ENCODE data around the gene MAGED1. TPM values are rescaled to one million over a fixed set of nuclear protein-coding genes. Genes with fewer than 3 reads are reported as not detected.

MAGED1 gene
- polyA plus RNA-seq, 1 of the 3 experiments (the other 2 are of a cell fraction), result 184 TPM

DNA sequence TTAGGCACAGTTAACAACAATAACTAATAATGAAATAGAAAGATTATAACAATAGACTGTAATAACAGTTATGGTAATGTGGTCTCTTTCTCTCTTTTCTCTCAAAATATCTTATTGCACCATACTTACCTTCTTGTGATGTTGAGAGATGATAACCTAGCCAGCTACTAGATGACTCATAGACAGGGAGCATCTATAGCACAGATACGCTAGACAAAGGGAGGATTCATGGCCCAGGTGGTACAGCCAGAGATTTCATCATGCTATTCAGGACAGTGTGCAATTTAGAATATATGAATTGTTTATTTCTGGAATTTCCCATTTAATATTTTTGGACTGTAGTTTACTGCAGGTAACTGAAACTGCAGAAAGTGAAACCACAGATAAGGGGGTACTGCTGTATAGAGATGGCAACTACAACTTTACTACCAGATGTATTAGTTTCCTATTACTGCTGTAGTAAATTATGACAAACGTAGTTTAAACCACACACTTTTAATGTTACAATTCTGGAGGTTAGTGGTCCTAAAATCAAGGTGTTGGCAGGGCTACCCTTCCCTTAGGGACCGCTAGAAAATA lies 41.8 kb upstream of the MAGED1 start:
- Histone ChIP-seq H3K4me1 (ENCODE audit: control insufficient read depth in 1 of 2, insufficient read depth in 2 of 2, low read depth in 1 of 2, low read length in 1 of 2) (no peaks in the 10 kb centered on the region; a peak in 2 of 4 replicates), H3K79me2 (ENCODE audit: insufficient read depth) (peaks cover 4% of the 10 kb centered on the region; the same call in 1 of the 2 replicates), H2AFZ (ENCODE audit: low read depth) (no peak overlapping the region), H3K9ac (no peak overlapping the region), H3K4me3 (ENCODE audit: low read depth in 2 of 2, low read length in 1 of 2) (no peak overlapping the region), H3K9me2 (no peaks in the 10 kb centered on the region), H3K27ac (ENCODE audit: low read depth in 2 of 2, low read length in 1 of 2) (no peak overlapping the region), H3K36me3 (replicated peaks in 1 of 2; ENCODE audit: control insufficient read depth in 1 of 2, insufficient read depth in 2 of 2, low read length in 1 of 2) (peaks cover 11 to 12% of the 10 kb centered on the region in 2 experiments), H3K9me3 (no peaks in the 10 kb centered on the region), H4K20me1 (ENCODE audit: insufficient read depth) (no peaks in the 10 kb centered on the region), H3F3A (replicated peaks; ENCODE audit: insufficient read depth) (peaks cover 3% of the 10 kb centered on the region), H3K4me2 (no peak overlapping the region), H3K27me3 (ENCODE audit: insufficient read depth) (no peaks in the 10 kb centered on the region)
- WGBS (ENCODE audit: low lambda C conversion rate), result 68% methylated on average over 3 of the region's 3 CpGs
- ChIA-PET POLR2A (no interaction called here), CTCF (no interaction called here)
- no peak for DNase-seq
- TF ChIP-seq RAD21 (IDR thresholded peaks at IDR 0.05; ENCODE audit: low read length), result no peak
- no peak for TF ChIP-seq MXI1 (IDR thresholded peaks at IDR 0.05; ENCODE audit: low read depth, low read length)
- TF ChIP-seq, protein P1, sequence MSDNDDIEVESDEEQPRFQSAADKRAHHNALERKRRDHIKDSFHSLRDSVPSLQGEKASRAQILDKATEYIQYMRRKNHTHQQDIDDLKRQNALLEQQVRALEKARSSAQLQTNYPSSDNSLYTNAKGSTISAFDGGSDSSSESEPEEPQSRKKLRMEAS (IDR thresholded peaks at IDR 0.05; ENCODE audit: low read depth), result no peak
- TF ChIP-seq, protein P2, sequence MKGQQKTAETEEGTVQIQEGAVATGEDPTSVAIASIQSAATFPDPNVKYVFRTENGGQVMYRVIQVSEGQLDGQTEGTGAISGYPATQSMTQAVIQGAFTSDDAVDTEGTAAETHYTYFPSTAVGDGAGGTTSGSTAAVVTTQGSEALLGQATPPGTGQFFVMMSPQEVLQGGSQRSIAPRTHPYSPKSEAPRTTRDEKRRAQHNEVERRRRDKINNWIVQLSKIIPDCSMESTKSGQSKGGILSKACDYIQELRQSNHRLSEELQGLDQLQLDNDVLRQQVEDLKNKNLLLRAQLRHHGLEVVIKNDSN (IDR thresholded peaks at IDR 0.05; ENCODE audit: borderline replicate concordance, low read depth), result no peak
- TF ChIP-seq JUND (IDR thresholded peaks at IDR 0.05), result no peak

DNA sequence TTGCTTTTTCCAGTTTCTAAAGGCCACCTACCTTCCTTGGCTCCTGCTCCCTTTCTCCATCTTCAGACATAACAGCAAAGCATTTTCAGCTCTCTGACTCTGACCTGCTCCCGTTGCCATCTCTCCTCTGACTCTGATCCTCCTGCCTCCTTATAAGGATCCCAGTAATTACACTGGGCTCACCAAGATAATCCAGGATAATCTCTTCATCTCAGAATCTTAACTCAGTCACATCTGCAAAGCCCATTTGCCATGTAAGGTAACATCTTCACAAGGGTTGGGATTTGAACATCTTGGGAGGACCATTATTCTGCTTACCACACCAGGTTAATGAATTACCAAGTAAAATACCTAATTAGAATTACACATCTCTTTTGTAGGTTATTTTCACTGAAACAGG lies 41.3 kb upstream of the MAGED1 start:
- Histone ChIP-seq H3F3A (replicated peaks; ENCODE audit: insufficient read depth) (peaks cover 3% of the 10 kb centered on the region), H3K27ac (ENCODE audit: low read depth in 2 of 2, low read length in 1 of 2) (no peak overlapping the region), H3K9ac (no peak overlapping the region), H3K79me2 (ENCODE audit: insufficient read depth) (peaks cover 4% of the 10 kb centered on the region; the same call in 1 of the 2 replicates), H3K4me3 (ENCODE audit: low read depth in 2 of 2, low read length in 1 of 2) (no peak overlapping the region), H2AFZ (ENCODE audit: low read depth) (no peak overlapping the region), H3K27me3 (ENCODE audit: insufficient read depth) (no peaks in the 10 kb centered on the region), H3K9me2 (no peaks in the 10 kb centered on the region), H4K20me1 (ENCODE audit: insufficient read depth) (no peaks in the 10 kb centered on the region), H3K4me1 (ENCODE audit: control insufficient read depth in 1 of 2, insufficient read depth in 2 of 2, low read depth in 1 of 2, low read length in 1 of 2) (no peaks in the 10 kb centered on the region; a peak in 2 of 4 replicates), H3K4me2 (no peak overlapping the region), H3K9me3 (no peaks in the 10 kb centered on the region), H3K36me3 (replicated peaks in 1 of 2; ENCODE audit: control insufficient read depth in 1 of 2, insufficient read depth in 2 of 2, low read length in 1 of 2) (peaks cover 10 to 12% of the 10 kb centered on the region in 2 experiments)
- TF ChIP-seq EP300 (IDR thresholded peaks at IDR 0.05; ENCODE audit: borderline replicate concordance in 1 of 2, low read depth in 1 of 2, low read length in 1 of 2) (no peak), FOXJ3 (CRISPR knock-in tag; IDR thresholded peaks at IDR 0.05) (no peak), JUND (IDR thresholded peaks at IDR 0.05) (no peak), GATA2 (CRISPR knock-in tag; IDR thresholded peaks at IDR 0.05) (no peak), FOSL2 (IDR thresholded peaks at IDR 0.05; ENCODE audit: borderline replicate concordance, low read depth) (no peak), YY1 (IDR thresholded peaks at IDR 0.05; ENCODE audit: low read depth) (no peak), TAF1 (IDR thresholded peaks at IDR 0.05; ENCODE audit: borderline replicate concordance, low read depth, low read length) (no peak), TCF12 (IDR thresholded peaks at IDR 0.05) (no peak), ELF1 (IDR thresholded peaks at IDR 0.05) (no peak), MXI1 (IDR thresholded peaks at IDR 0.05; ENCODE audit: low read depth, low read length) (no peak), NFIC (IDR thresholded peaks at IDR 0.05; ENCODE audit: borderline replicate concordance) (no peak), CHD2 (IDR thresholded peaks at IDR 0.05; ENCODE audit: low read length, partially characterized antibody) (no peak), RFX5 (IDR thresholded peaks at IDR 0.05; ENCODE audit: low read length) (no peak), FOXM1 (IDR thresholded peaks at IDR 0.05; ENCODE audit: low read depth) (no peak), MEF2A (IDR thresholded peaks at IDR 0.05; ENCODE audit: borderline replicate concordance, low read depth) (no peak)
- TF ChIP-seq, protein P1 (IDR thresholded peaks at IDR 0.05; ENCODE audit: low read depth), result no peak
- TF ChIP-seq, protein P3, sequence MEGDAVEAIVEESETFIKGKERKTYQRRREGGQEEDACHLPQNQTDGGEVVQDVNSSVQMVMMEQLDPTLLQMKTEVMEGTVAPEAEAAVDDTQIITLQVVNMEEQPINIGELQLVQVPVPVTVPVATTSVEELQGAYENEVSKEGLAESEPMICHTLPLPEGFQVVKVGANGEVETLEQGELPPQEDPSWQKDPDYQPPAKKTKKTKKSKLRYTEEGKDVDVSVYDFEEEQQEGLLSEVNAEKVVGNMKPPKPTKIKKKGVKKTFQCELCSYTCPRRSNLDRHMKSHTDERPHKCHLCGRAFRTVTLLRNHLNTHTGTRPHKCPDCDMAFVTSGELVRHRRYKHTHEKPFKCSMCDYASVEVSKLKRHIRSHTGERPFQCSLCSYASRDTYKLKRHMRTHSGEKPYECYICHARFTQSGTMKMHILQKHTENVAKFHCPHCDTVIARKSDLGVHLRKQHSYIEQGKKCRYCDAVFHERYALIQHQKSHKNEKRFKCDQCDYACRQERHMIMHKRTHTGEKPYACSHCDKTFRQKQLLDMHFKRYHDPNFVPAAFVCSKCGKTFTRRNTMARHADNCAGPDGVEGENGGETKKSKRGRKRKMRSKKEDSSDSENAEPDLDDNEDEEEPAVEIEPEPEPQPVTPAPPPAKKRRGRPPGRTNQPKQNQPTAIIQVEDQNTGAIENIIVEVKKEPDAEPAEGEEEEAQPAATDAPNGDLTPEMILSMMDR (IDR thresholded peaks at IDR 0.05), result no peak
- TF ChIP-seq, protein P4, sequence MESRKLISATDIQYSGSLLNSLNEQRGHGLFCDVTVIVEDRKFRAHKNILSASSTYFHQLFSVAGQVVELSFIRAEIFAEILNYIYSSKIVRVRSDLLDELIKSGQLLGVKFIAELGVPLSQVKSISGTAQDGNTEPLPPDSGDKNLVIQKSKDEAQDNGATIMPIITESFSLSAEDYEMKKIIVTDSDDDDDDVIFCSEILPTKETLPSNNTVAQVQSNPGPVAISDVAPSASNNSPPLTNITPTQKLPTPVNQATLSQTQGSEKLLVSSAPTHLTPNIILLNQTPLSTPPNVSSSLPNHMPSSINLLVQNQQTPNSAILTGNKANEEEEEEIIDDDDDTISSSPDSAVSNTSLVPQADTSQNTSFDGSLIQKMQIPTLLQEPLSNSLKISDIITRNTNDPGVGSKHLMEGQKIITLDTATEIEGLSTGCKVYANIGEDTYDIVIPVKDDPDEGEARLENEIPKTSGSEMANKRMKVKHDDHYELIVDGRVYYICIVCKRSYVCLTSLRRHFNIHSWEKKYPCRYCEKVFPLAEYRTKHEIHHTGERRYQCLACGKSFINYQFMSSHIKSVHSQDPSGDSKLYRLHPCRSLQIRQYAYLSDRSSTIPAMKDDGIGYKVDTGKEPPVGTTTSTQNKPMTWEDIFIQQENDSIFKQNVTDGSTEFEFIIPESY (IDR thresholded peaks at IDR 0.05; ENCODE audit: borderline replicate concordance, low read depth), result no peak
- TF ChIP-seq, protein P2 (IDR thresholded peaks at IDR 0.05; ENCODE audit: borderline replicate concordance, low read depth), result no peak
- TF ChIP-seq, protein P5, sequence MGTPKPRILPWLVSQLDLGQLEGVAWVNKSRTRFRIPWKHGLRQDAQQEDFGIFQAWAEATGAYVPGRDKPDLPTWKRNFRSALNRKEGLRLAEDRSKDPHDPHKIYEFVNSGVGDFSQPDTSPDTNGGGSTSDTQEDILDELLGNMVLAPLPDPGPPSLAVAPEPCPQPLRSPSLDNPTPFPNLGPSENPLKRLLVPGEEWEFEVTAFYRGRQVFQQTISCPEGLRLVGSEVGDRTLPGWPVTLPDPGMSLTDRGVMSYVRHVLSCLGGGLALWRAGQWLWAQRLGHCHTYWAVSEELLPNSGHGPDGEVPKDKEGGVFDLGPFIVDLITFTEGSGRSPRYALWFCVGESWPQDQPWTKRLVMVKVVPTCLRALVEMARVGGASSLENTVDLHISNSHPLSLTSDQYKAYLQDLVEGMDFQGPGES (IDR thresholded peaks at IDR 0.05; ENCODE audit: low read depth, low read length), result no peak
- ChIA-PET POLR2A (interaction anchor here (1.6 kb wide), 1 partner anchor 42 kb away, joined by 4 read pairs; the partner anchor contains the start of gene MAGED1), CTCF (no interaction called here)
- 78% methylated on average over 1 of the region's 1 CpG for WGBS (ENCODE audit: low lambda C conversion rate)
- DNase-seq, result no peak

All from SK-N-SH (cell line).